DND-41 (cell line): ENCODE results near the gene HNRNPH3.

ENCODE experiments used
- CTCF ChIP-seq: IDR thresholded peaks from 2 replicates; pipeline ENCODE4 v1.5.1; 2012; ENCODE audit warnings: borderline replicate concordance, low read length, moderate library complexity, mild to moderate bottlenecking; ENCODE audit not compliant: poor library complexity, severe bottlenecking; ENCODE audit errors: extremely low read depth
- EZH2 ChIP-seq: IDR thresholded peaks from 3 replicates; pipeline ENCODE4 v1.6.1; 2012; ENCODE audit warnings: borderline replicate concordance, low read depth, mild to moderate bottlenecking, moderate library complexity, low read length, inconsistent platforms; ENCODE audit not compliant: severe bottlenecking

DNA sequence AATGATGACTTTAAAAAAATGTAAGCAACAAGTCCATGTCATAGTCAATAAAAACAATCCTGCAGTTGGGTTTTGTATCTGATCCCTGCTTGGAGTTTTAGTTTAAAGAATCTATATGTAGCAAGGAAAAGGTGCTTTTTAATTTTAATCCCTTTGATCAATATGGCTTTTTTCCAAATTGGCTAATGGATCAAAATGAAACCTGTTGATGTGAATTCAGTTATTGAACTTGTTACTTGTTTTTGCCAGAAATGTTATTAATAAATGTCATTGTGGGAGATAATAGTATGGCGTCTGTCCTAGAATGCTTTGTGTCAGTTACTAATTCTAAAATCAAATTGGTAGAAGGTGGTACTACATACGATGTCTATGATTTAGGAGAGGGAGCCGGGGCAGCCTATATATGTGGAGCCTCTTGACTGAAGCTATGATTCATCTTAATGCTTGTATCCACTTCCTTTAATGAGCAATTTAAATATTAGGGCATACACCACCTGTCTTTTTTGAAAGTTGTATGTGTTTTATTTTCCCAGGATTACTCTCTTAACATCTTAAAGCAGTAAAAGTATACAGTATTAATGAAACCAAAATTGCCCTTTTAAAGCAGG, 11.1 kb downstream of the HNRNPH3 start:
- TF ChIP-seq CTCF (no peak), EZH2 (no peak)
